GM23338 (cell line): ENCODE measurements around the gene FOXD4L1.
"Not testable (repeated sequence)": the region's sequence is repeated elsewhere in the genome, so short reads cannot be mapped to it uniquely, and the experiment has no call there.

Experiments used
- CREB1 ChIP-seq: fragments of 250-450 bp; sonication (Bioruptor Pico); IDR thresholded peaks from 2 replicates; pipeline ENCODE4 v1.5.0; 2020; ENCODE audit warnings: low read depth, mild to moderate bottlenecking, moderate library complexity
- EZH2 ChIP-seq: fragments of 200-600 bp; sonication (generic); IDR thresholded peaks from one replicate; pipeline ENCODE4 v1.8.0; 2017; ENCODE audit warnings: antibody characterized with exemption, mild to moderate bottlenecking, low read depth; ENCODE audit not compliant: unreplicated experiment
- POLR2AphosphoS5 ChIP-seq: IDR thresholded peaks from 2 replicates; pipeline ENCODE4 v1.6.1; 2016; ENCODE audit warnings: antibody characterized with exemption, low read depth
- TF ChIP-seq, protein P1 (sequence below), 2 experiments: fragments of 200-600 bp in 1 of 2; sonication (generic) in 1 of 2; conservative IDR thresholded peaks; 2 replicates each; pipeline versions ENCODE4 v1.5.1 to v1.6.1; 2016 to 2017; ENCODE audit warnings: antibody characterized with exemption in 2 of 2, low read depth in 2 of 2, mild to moderate bottlenecking in 2 of 2, moderate library complexity in 1 of 2
- TF ChIP-seq, protein P2 (sequence below): IDR thresholded peaks from one replicate; pipeline ENCODE4 v1.6.1; 2018; ENCODE audit warnings: antibody characterized with exemption; ENCODE audit not compliant: unreplicated experiment
- TF ChIP-seq, protein P3 (sequence below): IDR thresholded peaks from 2 replicates; pipeline ENCODE4 v1.6.1; 2016; ENCODE audit warnings: antibody characterized with exemption

DNA sequence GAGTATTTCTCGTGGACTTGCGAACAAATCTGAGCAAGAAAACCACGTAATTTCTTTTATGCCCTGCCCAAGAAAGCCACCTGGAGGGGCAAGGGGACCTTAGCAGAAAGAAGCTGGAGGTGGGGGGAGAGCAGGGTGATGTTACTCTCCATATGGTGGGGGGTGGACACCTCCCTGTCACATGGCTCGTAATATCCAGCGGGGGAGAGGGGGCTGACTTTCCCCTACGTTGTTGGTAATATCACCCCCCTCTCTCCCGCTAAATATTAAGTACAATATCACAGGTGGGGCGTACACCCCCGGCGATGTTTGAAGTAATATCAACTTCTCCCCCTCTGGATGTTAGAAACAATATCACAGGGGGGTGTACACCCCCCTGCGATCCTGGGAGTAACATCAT is 9.7 kb downstream of the FOXD4L1 start:
- TF ChIP-seq, protein P1, sequence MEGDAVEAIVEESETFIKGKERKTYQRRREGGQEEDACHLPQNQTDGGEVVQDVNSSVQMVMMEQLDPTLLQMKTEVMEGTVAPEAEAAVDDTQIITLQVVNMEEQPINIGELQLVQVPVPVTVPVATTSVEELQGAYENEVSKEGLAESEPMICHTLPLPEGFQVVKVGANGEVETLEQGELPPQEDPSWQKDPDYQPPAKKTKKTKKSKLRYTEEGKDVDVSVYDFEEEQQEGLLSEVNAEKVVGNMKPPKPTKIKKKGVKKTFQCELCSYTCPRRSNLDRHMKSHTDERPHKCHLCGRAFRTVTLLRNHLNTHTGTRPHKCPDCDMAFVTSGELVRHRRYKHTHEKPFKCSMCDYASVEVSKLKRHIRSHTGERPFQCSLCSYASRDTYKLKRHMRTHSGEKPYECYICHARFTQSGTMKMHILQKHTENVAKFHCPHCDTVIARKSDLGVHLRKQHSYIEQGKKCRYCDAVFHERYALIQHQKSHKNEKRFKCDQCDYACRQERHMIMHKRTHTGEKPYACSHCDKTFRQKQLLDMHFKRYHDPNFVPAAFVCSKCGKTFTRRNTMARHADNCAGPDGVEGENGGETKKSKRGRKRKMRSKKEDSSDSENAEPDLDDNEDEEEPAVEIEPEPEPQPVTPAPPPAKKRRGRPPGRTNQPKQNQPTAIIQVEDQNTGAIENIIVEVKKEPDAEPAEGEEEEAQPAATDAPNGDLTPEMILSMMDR (conservative IDR thresholded peaks at IDR 0.05; ENCODE audit: low read depth in 2 of 2) = not testable (repeated sequence)
- TF ChIP-seq EZH2; POLR2AphosphoS5; CREB1 (CRISPR knock-in tag): not testable (repeated sequence)
- TF ChIP-seq, protein P2, sequence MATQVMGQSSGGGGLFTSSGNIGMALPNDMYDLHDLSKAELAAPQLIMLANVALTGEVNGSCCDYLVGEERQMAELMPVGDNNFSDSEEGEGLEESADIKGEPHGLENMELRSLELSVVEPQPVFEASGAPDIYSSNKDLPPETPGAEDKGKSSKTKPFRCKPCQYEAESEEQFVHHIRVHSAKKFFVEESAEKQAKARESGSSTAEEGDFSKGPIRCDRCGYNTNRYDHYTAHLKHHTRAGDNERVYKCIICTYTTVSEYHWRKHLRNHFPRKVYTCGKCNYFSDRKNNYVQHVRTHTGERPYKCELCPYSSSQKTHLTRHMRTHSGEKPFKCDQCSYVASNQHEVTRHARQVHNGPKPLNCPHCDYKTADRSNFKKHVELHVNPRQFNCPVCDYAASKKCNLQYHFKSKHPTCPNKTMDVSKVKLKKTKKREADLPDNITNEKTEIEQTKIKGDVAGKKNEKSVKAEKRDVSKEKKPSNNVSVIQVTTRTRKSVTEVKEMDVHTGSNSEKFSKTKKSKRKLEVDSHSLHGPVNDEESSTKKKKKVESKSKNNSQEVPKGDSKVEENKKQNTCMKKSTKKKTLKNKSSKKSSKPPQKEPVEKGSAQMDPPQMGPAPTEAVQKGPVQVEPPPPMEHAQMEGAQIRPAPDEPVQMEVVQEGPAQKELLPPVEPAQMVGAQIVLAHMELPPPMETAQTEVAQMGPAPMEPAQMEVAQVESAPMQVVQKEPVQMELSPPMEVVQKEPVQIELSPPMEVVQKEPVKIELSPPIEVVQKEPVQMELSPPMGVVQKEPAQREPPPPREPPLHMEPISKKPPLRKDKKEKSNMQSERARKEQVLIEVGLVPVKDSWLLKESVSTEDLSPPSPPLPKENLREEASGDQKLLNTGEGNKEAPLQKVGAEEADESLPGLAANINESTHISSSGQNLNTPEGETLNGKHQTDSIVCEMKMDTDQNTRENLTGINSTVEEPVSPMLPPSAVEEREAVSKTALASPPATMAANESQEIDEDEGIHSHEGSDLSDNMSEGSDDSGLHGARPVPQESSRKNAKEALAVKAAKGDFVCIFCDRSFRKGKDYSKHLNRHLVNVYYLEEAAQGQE = not testable (repeated sequence)
- TF ChIP-seq, protein P3, sequence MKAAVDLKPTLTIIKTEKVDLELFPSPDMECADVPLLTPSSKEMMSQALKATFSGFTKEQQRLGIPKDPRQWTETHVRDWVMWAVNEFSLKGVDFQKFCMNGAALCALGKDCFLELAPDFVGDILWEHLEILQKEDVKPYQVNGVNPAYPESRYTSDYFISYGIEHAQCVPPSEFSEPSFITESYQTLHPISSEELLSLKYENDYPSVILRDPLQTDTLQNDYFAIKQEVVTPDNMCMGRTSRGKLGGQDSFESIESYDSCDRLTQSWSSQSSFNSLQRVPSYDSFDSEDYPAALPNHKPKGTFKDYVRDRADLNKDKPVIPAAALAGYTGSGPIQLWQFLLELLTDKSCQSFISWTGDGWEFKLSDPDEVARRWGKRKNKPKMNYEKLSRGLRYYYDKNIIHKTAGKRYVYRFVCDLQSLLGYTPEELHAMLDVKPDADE = not testable (repeated sequence)
